ENCODE results near the gene RNF224. TPM values are rescaled to one million over a fixed set of nuclear protein-coding genes. Genes with fewer than 3 reads are reported as not detected.
A peak's percentile ranks its signal among the peaks of the same experiment; 100 is the strongest.
"Not testable (repeated sequence)": the region's sequence is repeated elsewhere in the genome, so short reads cannot be mapped to it uniquely, and the experiment has no call there.

The RNF224 gene
- total RNA-seq, 3 donors from 2014 or later: not detected

DNA sequence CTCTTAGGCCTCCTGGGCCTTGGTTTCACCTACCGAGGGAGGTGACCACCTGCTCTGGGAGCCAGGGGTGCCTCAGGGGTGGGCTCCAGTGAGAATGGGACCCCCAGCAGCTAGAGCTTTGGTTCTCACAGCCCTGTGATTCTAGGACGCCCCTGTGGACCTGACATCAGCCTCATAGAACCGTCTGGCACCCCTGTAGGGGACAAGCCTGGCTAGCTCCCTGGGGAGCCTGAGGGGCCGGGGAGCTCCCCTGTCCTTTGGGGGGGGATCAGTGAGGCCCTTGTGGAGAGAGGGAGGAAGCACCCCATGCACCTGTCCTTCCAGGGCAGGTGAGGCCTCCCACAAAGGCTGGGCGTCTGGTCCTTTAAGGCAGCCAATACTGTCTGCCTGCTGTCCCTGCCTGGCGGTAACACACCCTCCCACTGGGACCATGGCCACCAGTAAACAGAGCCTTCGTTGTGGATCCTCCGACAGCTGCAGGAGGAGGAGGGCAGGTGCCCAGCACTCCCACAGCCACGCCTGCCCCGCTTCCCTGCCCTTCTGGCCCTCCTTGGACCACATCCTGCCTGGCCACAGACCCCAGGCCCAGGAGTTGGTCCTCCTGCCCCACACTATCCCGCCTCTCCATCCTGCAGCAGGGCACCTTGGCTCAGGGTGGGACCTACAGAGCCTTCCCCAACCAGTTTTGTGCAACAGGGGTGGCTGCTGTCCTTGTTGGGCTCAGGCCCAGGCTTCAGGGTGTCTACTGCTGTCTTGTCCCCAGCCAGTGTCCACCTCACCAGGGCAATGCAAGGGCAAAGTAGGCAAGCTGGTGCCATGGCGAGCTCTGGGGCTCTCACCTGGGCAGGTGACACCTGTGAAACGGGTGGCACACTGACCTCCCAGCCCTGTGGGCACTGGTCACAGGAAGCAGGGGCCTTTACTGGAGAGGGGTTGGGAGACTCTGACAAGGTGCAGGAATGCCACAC is 10.7 kb downstream of the RNF224 start:
- peak; percentile 42 for ATAC-seq
- DNase-seq: peak in 2 of 3 donors; percentile 72 to 81
- Histone ChIP-seq H3K4me1 (ENCODE audit: low read depth) (peaks cover 56% of the 10 kb centered on the region), H3K4me3 (no peak overlapping the region), H3K9me3 (no peaks in the 10 kb centered on the region), H3K36me3 (ENCODE audit: low read depth) (peaks cover 4% of the 10 kb centered on the region)
- intact Hi-C loops (cut with DNase I, micrococcal nuclease): loop anchor here (5.0 kb wide), 1 partner anchor 121 kb away; no protein-coding TSS in a partner anchor
- TF ChIP-seq, protein P1, sequence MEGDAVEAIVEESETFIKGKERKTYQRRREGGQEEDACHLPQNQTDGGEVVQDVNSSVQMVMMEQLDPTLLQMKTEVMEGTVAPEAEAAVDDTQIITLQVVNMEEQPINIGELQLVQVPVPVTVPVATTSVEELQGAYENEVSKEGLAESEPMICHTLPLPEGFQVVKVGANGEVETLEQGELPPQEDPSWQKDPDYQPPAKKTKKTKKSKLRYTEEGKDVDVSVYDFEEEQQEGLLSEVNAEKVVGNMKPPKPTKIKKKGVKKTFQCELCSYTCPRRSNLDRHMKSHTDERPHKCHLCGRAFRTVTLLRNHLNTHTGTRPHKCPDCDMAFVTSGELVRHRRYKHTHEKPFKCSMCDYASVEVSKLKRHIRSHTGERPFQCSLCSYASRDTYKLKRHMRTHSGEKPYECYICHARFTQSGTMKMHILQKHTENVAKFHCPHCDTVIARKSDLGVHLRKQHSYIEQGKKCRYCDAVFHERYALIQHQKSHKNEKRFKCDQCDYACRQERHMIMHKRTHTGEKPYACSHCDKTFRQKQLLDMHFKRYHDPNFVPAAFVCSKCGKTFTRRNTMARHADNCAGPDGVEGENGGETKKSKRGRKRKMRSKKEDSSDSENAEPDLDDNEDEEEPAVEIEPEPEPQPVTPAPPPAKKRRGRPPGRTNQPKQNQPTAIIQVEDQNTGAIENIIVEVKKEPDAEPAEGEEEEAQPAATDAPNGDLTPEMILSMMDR (IDR thresholded peaks at IDR 0.05): no peak

DNA sequence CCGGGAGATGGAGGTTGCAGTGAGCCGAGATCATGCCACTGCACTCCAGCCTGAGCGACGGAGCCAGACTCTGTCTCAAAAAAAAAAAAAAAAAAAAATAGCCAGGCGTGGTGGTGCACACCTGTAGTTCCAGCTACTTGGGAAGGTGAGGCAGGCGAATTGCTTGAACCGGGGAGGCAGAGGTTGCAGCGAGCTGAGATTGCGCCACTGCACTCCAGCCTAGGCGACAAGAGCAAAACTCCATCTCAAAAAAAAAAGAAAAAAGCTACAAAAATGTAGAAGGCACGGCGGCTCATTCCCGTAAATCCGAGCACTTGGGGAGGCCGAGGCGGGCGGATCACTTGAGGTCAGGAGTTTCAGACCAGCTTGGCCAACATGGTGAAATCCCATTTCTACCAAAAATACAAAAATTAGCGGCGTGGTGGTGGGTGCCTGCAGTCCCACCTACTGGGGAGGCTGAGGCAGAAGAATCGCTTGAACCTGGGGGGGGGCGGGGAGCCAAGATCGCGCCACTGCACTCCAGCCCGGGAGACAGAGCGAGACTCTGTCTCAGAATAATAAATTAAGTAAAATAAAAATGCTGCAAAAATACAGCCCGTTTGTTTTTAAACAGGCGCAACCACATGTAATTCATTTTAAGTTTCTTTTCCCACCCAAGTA is 12.4 kb downstream of the RNF224 start:
- not testable (repeated sequence) for ATAC-seq
- intact Hi-C loops (cut with DNase I, micrococcal nuclease): loop anchor here (5.0 kb wide), 1 partner anchor 122 kb away; no protein-coding TSS in a partner anchor

DNA sequence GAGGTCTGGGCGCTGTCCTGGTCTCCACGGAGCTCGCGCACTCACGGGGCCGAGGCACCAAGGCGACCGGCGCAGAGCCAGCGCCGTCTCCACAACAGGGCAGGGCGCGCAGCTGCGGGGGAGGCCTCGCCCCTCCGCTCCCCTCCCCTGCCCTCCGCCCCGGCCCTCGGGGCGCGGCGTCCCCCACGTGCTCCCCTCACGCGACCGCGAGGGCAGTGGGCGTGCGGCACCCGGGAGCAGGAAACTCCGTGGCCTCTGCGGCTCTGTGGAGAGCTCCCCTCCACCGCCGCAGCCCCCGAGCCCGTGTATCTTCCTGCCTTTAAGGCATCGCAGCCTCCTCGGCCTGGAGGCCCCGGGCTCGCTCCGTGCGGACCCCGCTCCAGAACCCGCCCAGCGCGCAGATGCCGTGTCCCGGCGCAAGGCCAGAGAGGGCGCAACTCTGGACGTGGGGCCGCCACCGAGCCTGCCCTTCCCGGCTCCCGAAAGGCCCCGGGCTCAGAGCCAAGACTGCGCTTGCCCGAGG is 13.1 kb downstream of the RNF224 start:
- DNase-seq: peak; percentile 79 to 88 (median 88)
- TF ChIP-seq, protein P1 (IDR thresholded peaks at IDR 0.05): no peak
- H3K36me3 ChIP-seq (ENCODE audit: low read depth): peaks cover 4% of the 10 kb centered on the region
- H3K4me1 ChIP-seq (ENCODE audit: low read depth): peaks cover 57% of the 10 kb centered on the region
- intact Hi-C loops (cut with DNase I, micrococcal nuclease): no loop called here
- peak overlapping the region; percentile 65 for H3K4me3 ChIP-seq
- no peaks in the 10 kb centered on the region for H3K9me3 ChIP-seq
- peak; percentile 57 for ATAC-seq

More for the DNA sequence above, 12.4 kb downstream of the RNF224 start:
- DNase-seq: peak in 1 of 3 donors; percentile 35
- H3K4me1 ChIP-seq (ENCODE audit: low read depth): peaks cover 57% of the 10 kb centered on the region
- H3K36me3 ChIP-seq (ENCODE audit: low read depth); H3K9me3 ChIP-seq; H3K4me3 ChIP-seq: not testable (repeated sequence)

DNA sequence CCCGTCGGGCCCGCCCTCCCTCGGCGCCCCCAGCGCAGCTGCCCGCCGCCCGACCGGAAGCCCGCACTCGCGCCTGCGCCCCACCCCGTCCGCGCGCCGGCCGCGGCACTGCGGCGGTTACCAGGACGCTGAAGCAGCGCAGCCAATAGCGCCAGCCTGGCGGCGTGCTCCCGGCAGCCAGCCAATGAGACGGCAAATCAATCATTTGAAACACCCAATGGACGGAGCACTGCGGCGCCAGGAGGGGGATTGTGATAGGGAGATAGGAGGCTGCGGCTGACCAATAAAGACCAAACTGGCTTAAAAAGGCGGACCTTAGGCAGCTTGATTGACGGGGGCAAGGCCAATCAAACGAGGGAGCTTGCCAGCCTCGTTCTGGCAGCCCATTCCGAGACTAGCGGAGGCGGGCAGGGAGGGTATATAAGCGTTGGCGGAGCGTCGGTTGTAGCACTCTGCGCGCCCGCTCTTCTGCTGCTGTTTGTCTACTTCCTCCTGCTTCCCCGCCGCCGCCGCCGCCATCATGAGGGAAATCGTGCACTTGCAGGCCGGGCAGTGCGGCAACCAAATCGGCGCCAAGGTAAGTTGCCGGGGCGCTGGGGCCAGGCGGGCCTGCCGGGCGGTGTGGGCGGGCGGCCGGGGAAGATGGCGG is 13.7 kb downstream of the RNF224 start, which contains the start of gene TUBB4B:
TUBB4B (plus strand) TSS at position 447 of the 649 bp plus-strand sequence; CDS start at position 521, 74 bp downstream.
- Histone ChIP-seq H3K4me1 (ENCODE audit: low read depth) (peaks cover 56% of the 10 kb centered on the region), H3K36me3 (ENCODE audit: low read depth) (peaks cover 4% of the 10 kb centered on the region), H3K9me3 (no peaks in the 10 kb centered on the region), H3K4me3 (peak within 1 kb of the TSS; percentile 65)
- DNase-seq (peak; percentile 98 to 99 (median 99)), ATAC-seq (peak; percentile 77)
- intact Hi-C loops (cut with DNase I, micrococcal nuclease): no loop called here
- TF ChIP-seq, protein P1 (IDR thresholded peaks at IDR 0.05): no peak

DNA sequence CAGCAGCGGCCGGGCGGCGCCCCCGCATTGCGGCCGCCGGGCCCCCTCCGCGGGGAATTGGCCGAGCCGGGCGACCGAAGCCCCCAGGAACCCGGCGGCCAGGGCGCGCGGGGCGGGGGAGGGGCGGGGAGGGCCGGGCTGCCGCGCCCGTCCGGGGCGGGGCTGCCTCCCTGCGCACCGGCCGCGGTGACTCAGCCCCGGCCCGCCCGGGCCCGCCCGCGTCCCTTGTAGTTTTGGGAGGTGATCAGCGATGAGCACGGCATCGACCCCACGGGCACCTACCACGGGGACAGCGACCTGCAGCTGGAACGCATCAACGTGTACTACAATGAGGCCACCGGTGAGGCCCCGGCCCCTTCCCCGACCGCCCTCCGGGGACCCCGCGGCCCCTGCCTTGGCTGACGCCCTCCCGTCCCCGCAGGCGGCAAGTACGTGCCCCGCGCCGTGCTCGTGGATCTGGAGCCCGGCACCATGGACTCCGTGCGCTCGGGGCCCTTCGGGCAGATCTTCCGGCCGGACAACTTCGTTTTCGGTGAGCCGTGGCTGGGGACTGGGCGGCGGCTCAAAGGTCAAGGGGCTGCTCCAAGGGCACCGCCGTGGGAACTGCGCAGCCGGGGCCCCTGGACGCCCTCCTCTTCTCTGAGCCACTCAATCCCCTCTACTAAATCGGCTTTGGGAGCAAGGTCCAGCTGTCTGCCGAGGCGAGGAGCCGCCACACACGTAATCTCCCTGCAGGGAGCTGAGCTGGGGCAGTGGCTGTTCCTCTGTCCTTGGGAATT is 14.4 kb downstream of the RNF224 start:
- TF ChIP-seq, protein P1 (IDR thresholded peaks at IDR 0.05): no peak
- intact Hi-C loops (cut with DNase I, micrococcal nuclease): no loop called here
- H3K4me1 ChIP-seq (ENCODE audit: low read depth): peaks cover 48% of the 10 kb centered on the region
- DNase-seq (peak; percentile 71 to 85 (median 83)), ATAC-seq (peak; percentile 31)
- no peaks in the 10 kb centered on the region for H3K9me3 ChIP-seq
- H3K36me3 ChIP-seq (ENCODE audit: low read depth): peaks cover 4% of the 10 kb centered on the region
- H3K4me3 ChIP-seq: peak overlapping the region; percentile 65

Measured in mucosa of descending colon (tissue), 3 donors.